Thymus (tissue), 11 donors: ENCODE results near the gene ATP13A3. TPM values are rescaled to one million over a fixed set of nuclear protein-coding genes. Genes with fewer than 3 reads are reported as not detected.

Experiments used
- DNase-seq, 9 donors: peaks; one replicate each; pipeline ENCODE4 v3.0.0-alpha.2; 2013; ENCODE audit warnings: low spot score in 9 of 9, low read depth in 6 of 9, missing footprints in 1 of 9
- H3K27ac ChIP-seq, 2 donors: one replicate each; pipeline ENCODE4 v1.5.1; 2013; ENCODE audit warnings: control low read depth in 1 of 2, low read depth in 1 of 2, low read length in 1 of 2, mild to moderate bottlenecking in 1 of 2, moderate library complexity in 1 of 2
- H3K27me3 ChIP-seq, 2 donors: one replicate each; pipeline ENCODE4 v1.5.1; 2013; ENCODE audit warnings: low read length in 1 of 2; ENCODE audit not compliant: control insufficient read depth in 2 of 2, insufficient read depth in 1 of 2
- H3K36me3 ChIP-seq, 2 donors: one replicate each; pipeline ENCODE4 v1.5.1; 2013; ENCODE audit warnings: low read length in 1 of 2, mild to moderate bottlenecking in 1 of 2, moderate library complexity in 1 of 2; ENCODE audit not compliant: control insufficient read depth in 2 of 2, insufficient read depth in 2 of 2
- H3K4me1 ChIP-seq, 2 donors: one replicate each; pipeline ENCODE4 v1.5.1; 2013; ENCODE audit warnings: low read length in 2 of 2; ENCODE audit not compliant: control insufficient read depth in 2 of 2, insufficient read depth in 2 of 2
- H3K4me3 ChIP-seq, 2 donors: one replicate each; pipeline ENCODE4 v1.5.1; 2013; ENCODE audit warnings: low read length in 2 of 2, control low read depth in 1 of 2, mild to moderate bottlenecking in 1 of 2
- H3K9me3 ChIP-seq, 2 donors: one replicate each; pipeline ENCODE4 v1.5.1; 2013; ENCODE audit warnings: low read length in 1 of 2, mild to moderate bottlenecking in 1 of 2; ENCODE audit not compliant: control insufficient read depth in 2 of 2, insufficient read depth in 1 of 2
- WGBS: extraction: QIAGEN DNeasy Blood & Tissue Kit; methylation state at CpG from one replicate; pipeline ENCODE4 v1.1.7; 2013; 5-methylcytosine and 5-hydroxymethylcytosine counted together
- polyA plus RNA-seq: library from polyadenylated mRNA; stranded (reverse); fragments of 200-250 nt; gene quantifications from one replicate; pipeline ENCODE4 v1.2.3, GENCODE V29; 2013
- total RNA-seq: library from RNA; stranded (reverse); fragments of 120-200 nt; gene quantifications from one replicate; pipeline ENCODE4 v1.2.4, GENCODE V29; 2013
- donor health status: healthy.

ATP13A3 gene
- total and polyA plus RNA-seq, 2 donors = 18.9 to 40.1 TPM

DNA sequence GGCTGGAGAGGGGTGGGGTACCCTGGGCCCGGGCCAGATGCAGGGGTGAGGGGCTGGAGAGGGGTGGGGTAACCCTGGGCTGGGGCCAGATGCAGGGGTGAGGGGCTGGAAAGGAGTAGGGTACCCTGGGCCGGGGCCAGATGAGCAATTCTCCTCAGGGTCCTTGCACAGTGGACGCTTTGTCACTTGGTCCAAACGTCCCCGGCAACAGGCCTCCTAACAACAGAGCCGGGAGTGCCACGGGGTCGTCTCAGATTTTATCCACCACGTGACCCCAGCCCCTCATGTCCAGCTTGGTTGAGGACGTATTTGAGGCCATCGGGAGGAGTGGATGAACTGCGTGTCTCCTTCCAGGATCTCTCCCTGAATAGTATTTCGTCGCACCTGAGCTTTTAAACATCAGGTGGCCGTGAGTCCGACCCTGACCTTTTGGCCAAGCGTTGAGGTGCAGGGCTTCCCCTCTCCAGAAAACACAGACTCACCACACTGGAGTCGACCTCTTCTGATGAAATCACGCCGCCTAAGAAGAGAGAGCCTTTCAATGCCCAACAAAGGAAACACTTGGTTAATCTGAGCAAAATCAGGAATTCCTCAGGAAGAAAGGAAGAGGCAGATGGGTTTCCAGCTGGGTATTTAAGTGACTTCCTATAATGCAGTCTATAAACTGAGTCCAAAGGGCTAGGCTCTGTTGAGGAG is 104.5 kb downstream of the ATP13A3 start:
- Histone ChIP-seq H3K27me3 (peaks cover 0 to 40% of the 10 kb centered on the region in 2 donors), H3K4me1 (no peaks in the 10 kb centered on the region), H3K36me3 (no peaks in the 10 kb centered on the region), H3K9me3 (no peaks in the 10 kb centered on the region), H3K27ac (no peak overlapping the region), H3K4me3 (no peak overlapping the region)
- 88% methylated on average over 20 of the region's 20 CpGs for WGBS
- no peak for DNase-seq

DNA sequence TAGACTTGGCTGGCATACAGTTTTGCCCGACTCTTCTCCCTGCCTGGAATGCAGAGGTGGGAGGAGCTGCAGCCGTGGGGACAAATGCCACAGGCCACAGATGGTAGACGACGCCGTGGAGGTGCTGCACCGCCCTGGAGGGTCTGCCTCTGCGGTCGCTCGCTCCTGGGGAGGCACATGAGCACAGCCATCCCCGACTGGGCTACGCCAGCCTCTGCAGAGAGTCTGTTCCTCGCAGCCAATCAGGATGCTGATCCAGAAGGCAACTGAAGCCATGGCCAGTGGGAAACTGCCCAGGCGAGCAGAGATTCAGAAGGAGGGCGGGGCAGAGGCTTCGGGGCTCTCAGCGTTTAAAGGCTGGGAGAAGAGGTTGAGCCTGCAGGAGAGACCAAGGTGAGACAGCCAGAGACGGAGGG is 105.3 kb downstream of the ATP13A3 start:
- Histone ChIP-seq H3K4me3 (no peak overlapping the region), H3K27me3 (peaks cover 0 to 45% of the 10 kb centered on the region in 2 donors), H3K36me3 (no peaks in the 10 kb centered on the region), H3K27ac (no peak overlapping the region), H3K9me3 (no peaks in the 10 kb centered on the region), H3K4me1 (no peaks in the 10 kb centered on the region)
- 85% methylated on average over 17 of the region's 17 CpGs for WGBS
- DNase-seq = no peak

DNA sequence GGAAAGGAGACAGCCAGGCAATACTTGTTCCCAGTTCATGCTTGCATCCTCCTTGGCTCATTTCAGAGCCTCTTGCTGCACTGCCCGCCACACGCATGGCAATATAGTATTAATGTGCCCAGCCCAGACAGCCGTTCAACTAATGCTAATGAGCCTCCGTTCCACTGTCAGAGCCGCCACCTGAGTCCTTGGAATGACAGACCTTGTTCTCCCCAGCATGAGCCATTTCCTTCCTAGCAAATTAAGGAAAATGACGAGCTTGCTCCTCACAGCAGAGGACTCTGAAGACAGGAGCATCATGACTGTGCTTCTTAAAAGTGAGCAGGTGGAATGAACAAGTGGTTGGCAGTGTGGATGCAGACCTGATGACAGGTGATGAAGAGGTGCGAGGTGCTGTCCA is 106.5 kb downstream of the ATP13A3 start:
- H3K4me1 ChIP-seq = no peaks in the 10 kb centered on the region
- H3K36me3 ChIP-seq = no peaks in the 10 kb centered on the region
- peaks cover 0 to 52% of the 10 kb centered on the region in 2 donors for H3K27me3 ChIP-seq
- H3K27ac ChIP-seq = no peak overlapping the region
- 93% methylated on average over 7 of the region's 7 CpGs for WGBS
- H3K9me3 ChIP-seq = no peaks in the 10 kb centered on the region
- no peak overlapping the region for H3K4me3 ChIP-seq
- no peak for DNase-seq

DNA sequence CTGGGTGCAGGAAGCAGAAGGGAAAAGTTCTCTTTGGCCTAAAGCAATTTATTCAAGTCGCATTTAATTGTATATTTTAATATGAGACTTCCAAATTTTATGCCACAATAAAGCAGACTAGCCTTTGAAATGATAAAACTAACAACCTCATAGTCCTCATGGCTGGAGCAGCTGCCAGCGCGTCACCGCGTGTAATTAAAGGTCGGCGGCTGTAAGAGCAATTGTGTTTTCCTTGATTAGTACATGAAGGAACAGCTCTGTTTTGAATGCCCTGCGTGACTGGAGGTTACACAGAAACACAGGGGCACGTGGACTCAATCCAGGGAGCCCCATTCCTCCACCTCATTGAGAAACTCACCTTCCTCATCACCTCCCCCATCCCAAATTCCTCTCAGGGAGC is 107.2 kb downstream of the ATP13A3 start:
- peaks cover 0 to 54% of the 10 kb centered on the region in 2 donors for H3K27me3 ChIP-seq
- H3K36me3 ChIP-seq = no peaks in the 10 kb centered on the region
- no peak for DNase-seq
- no peak overlapping the region for H3K4me3 ChIP-seq
- H3K9me3 ChIP-seq = no peaks in the 10 kb centered on the region
- 90% methylated on average over 9 of the region's 9 CpGs for WGBS
- no peak overlapping the region for H3K27ac ChIP-seq
- no peaks in the 10 kb centered on the region for H3K4me1 ChIP-seq

DNA sequence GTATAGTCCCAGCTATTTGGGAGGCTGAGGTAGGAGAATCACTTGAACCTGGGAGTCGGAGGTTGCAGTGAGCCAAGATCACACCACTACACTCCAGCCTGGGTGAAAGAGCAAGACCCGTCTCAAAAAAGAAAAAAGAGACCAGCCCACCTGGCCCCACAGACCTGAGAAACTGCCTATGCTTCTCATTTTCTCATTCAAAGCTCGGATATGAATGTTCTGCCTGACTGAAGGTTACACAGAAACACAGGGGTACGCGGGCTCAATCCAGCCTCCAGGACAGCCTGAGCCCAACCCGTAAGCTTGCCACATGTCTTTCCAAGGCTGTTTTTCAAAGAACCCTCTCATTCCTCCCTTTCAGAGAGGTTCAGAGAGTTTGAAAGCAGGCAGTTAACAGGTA is 107.6 kb downstream of the ATP13A3 start:
- DNase-seq = no peak

DNA sequence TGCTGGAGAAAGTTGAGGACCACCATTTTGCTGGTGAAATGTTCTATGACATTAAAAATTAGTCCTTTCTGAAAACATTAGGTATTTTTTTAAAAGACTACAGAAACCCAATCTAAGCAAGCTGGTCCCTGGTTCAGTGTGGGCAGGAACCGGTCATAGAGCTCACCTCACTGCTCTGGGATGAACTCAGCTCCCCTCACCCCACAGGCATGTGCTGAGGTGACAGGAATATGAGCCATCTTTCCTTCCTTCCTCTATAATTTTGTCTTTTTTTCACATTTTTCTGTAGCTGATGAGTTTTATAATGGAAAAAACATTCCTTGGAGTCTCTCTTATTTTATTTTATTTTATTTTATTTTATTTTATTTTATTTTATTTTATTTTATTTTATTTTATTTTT is 109.1 kb downstream of the ATP13A3 start:
- no peak overlapping the region for H3K4me3 ChIP-seq
- no peak for DNase-seq
- H3K27me3 ChIP-seq = peaks cover 0 to 48% of the 10 kb centered on the region in 2 donors
- no peak overlapping the region for H3K27ac ChIP-seq
- no peaks in the 10 kb centered on the region for H3K9me3 ChIP-seq
- H3K4me1 ChIP-seq = no peaks in the 10 kb centered on the region
- 98% methylated on average over 1 of the region's 1 CpG for WGBS
- H3K36me3 ChIP-seq = no peaks in the 10 kb centered on the region

More for the DNA sequence above, 107.6 kb downstream of the ATP13A3 start:
- no peaks in the 10 kb centered on the region for H3K4me1 ChIP-seq
- no peak overlapping the region for H3K4me3 ChIP-seq
- WGBS = 92% methylated on average over 6 of the region's 6 CpGs
- no peaks in the 10 kb centered on the region for H3K36me3 ChIP-seq
- no peak overlapping the region for H3K27ac ChIP-seq
- H3K9me3 ChIP-seq = no peaks in the 10 kb centered on the region
- H3K27me3 ChIP-seq = peaks cover 0 to 51% of the 10 kb centered on the region in 2 donors

DNA sequence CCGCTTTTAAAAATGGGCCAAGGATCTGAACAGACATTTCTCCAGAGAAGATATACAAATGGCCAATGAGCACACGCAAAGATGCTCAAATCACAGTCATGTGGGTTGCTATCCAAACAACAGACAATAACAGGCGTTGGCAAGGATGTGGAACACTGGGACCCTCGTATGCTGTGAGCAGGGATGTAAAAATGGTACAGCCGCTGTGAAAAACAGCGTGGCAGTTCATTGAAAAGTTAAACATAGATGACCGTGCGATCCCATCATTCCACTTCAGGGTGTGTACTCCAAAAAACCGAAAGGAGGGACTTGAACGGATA is 110.6 kb downstream of the ATP13A3 start:
- no peak for DNase-seq
- Histone ChIP-seq H3K4me3 (no peak overlapping the region), H3K27ac (no peak overlapping the region), H3K27me3 (peaks cover 0 to 54% of the 10 kb centered on the region in 2 donors), H3K9me3 (no peaks in the 10 kb centered on the region), H3K36me3 (no peaks in the 10 kb centered on the region), H3K4me1 (no peaks in the 10 kb centered on the region)
- WGBS = 90% methylated on average over 10 of the region's 10 CpGs

DNA sequence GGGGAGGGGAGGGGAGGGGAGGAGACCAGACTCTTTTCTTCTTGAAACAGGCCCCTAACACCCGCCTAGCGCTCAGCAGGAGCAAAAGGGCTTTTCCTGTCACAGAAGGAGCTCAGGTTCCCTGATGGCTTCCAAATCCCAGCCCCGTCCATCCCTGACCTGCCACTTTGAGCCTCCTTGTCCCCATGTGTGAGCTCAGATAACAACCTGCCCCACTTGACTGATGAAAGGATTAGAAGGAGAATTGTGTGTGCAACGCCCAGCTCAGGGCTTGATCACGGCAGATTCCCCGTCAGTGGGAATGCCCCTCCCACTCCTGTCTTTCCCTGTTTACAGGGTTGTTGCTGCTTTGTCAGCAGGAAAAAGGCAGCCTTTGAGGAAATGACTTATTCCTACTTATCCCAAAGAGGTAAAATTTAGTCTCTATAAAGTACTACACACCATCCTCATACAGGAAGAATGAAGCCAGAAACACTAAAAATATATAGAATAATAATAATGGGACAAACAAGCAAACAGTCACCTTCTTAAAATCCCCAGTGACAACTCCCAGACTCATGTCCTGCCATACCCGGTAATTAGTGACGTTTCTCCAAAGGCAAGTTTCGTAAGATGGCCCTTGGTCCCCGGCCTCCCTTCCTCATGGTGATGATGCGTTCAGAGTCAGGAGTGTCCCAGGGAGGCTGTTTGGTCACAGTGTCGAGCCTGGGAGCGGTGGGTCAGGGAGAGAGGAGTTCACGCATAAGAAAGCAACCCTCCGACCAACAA is 111.1 kb downstream of the ATP13A3 start:
- H3K4me1 ChIP-seq = no peaks in the 10 kb centered on the region
- H3K4me3 ChIP-seq = no peak overlapping the region
- no peak for DNase-seq
- 78% methylated on average over 15 of the region's 15 CpGs for WGBS
- peaks cover 0 to 56% of the 10 kb centered on the region in 2 donors for H3K27me3 ChIP-seq
- no peaks in the 10 kb centered on the region for H3K36me3 ChIP-seq
- H3K9me3 ChIP-seq = no peaks in the 10 kb centered on the region
- no peak overlapping the region for H3K27ac ChIP-seq

DNA sequence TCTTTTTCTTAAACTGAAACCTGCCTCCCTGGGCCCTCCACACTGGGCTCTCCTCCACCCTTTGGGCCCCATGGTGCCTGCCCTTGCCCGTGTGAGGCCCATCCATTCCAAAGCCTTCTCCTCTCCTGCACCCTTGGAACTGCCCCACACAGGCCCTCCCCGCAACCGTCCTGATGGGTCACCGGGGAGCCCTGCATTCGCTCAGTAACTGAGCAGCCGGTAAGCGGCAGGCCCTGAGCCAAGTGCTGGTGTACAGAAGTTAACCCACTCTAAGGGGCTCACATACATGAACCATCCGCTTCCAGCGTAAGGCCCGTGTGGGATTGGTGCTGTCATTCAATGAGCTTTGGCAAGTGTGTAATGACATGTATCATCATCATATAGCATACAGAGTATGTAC is 111.9 kb downstream of the ATP13A3 start:
- Histone ChIP-seq H3K9me3 (no peaks in the 10 kb centered on the region), H3K27ac (no peak overlapping the region), H3K4me3 (no peak overlapping the region), H3K36me3 (no peaks in the 10 kb centered on the region), H3K4me1 (no peaks in the 10 kb centered on the region), H3K27me3 (peaks cover 3 to 60% of the 10 kb centered on the region in 2 donors)
- DNase-seq = no peak
- 93% methylated on average over 10 of the region's 10 CpGs for WGBS
